ENCODE data around the gene ASAP3.

GRCh38 chr1:23500466-23500865, 16.5 kb upstream of the ASAP3 start:
- TF ChIP-seq CTCF (IDR thresholded peaks at IDR 0.05; ENCODE audit: borderline replicate concordance, extremely low read depth, low read length, poor library complexity, severe bottlenecking) (no peak), EZH2 (IDR thresholded peaks at IDR 0.05; ENCODE audit: borderline replicate concordance, low read depth, low read length, severe bottlenecking) (no peak)
